CD14-positive monocyte (primary cell): Measurements from ENCODE around the gene CCDC102B. TPM values are rescaled to one million over a fixed set of nuclear protein-coding genes. Genes with fewer than 3 reads are reported as not detected.

ENCODE experiments used
- DNase-seq, 3 donors: peaks; one replicate each; pipeline ENCODE4 v3.0.0-alpha.2; 2011 to 2022
- H2AFZ ChIP-seq: 2 replicates; pipeline ENCODE4 v1.6.0; 2012; ENCODE audit warnings: mild to moderate bottlenecking, low read depth, low read length, inconsistent platforms; ENCODE audit not compliant: insufficient read depth, poor library complexity, severe bottlenecking
- H3K27ac ChIP-seq, 2 donors: 1 replicate in 1 of 2; 2 replicates in 1 of 2; pipeline ENCODE4 v1.5.1; 2012 to 2013; ENCODE audit warnings: low read length in 2 of 2, control low read depth in 1 of 2, inconsistent platforms in 1 of 2, low read depth in 1 of 2, mild to moderate bottlenecking in 1 of 2
- H3K27me3 ChIP-seq, 2 donors: one replicate each; pipeline versions ENCODE4 v1.6.0 to v1.6.1; 2011 to 2013; ENCODE audit warnings: low read length in 2 of 2; ENCODE audit not compliant: control insufficient read depth in 2 of 2, insufficient read depth in 2 of 2
- H3K36me3 ChIP-seq, 2 donors: replicated peaks in 1 of 2; 1 replicate in 1 of 2; 2 replicates in 1 of 2; pipeline versions ENCODE4 v1.5.1 to v1.6.1; 2012 to 2013; ENCODE audit warnings: low read length in 2 of 2, control low read depth in 1 of 2, inconsistent platforms in 1 of 2, mild to moderate bottlenecking in 1 of 2; ENCODE audit not compliant: insufficient read depth in 2 of 2, control insufficient read depth in 1 of 2
- H3K4me1 ChIP-seq, 2 donors: 1 replicate in 1 of 2; 2 replicates in 1 of 2; pipeline versions ENCODE4 v1.5.1 to v1.6.1; 2012 to 2013; ENCODE audit warnings: low read length in 2 of 2, control low read depth in 1 of 2, inconsistent platforms in 1 of 2, mild to moderate bottlenecking in 1 of 2, moderate library complexity in 1 of 2; ENCODE audit not compliant: insufficient read depth in 2 of 2, control insufficient read depth in 1 of 2
- H3K4me2 ChIP-seq: replicated peaks from 2 replicates; pipeline ENCODE3; 2012; ENCODE audit warnings: low read length, moderate library complexity, mild to moderate bottlenecking; ENCODE audit not compliant: poor library complexity, severe bottlenecking; ENCODE audit errors: extremely low read depth
- H3K4me3 ChIP-seq, 3 experiments: fragments of 200-600 bp in 1 of 3; sonication (generic) in 1 of 3; replicated peaks in 1 of 3; 1 replicate in 2 of 3; 2 replicates in 1 of 3; pipeline ENCODE4 v1.5.1; 2011 to 2013; ENCODE audit warnings: low read length in 3 of 3, mild to moderate bottlenecking in 3 of 3, control low read depth in 2 of 3, low read depth in 2 of 3, inconsistent platforms in 1 of 3, moderate library complexity in 1 of 3
- H3K79me2 ChIP-seq: 2 replicates; pipeline ENCODE4 v1.6.0; 2012; ENCODE audit warnings: mild to moderate bottlenecking, control low read depth, inconsistent platforms, low read length, moderate library complexity; ENCODE audit not compliant: insufficient read depth
- H3K9ac ChIP-seq: 2 replicates; pipeline ENCODE4 v1.6.0; 2017; ENCODE audit warnings: low read length, mild to moderate bottlenecking; ENCODE audit not compliant: insufficient read depth, poor library complexity, severe bottlenecking
- H3K9me3 ChIP-seq, 2 donors: replicated peaks in 1 of 2; 1 replicate in 1 of 2; 2 replicates in 1 of 2; pipeline versions ENCODE4 v1.5.1 to v1.6.1; 2012 to 2013; ENCODE audit warnings: low read length in 2 of 2, control low read depth in 1 of 2; ENCODE audit not compliant: control insufficient read depth in 1 of 2, insufficient read depth in 1 of 2
- H4K20me1 ChIP-seq: 2 replicates; pipeline ENCODE4 v1.6.0; 2012; ENCODE audit warnings: mild to moderate bottlenecking, low read length, control low read depth, moderate library complexity; ENCODE audit not compliant: insufficient read depth
- H3K27ac Mint-ChIP-seq, 7 donors: one replicate each; pipeline ENCODE4 v1.8.0; 2020; ENCODE audit warnings: mild to moderate bottlenecking in 7 of 7, mixed read lengths in 7 of 7, moderate library complexity in 6 of 7, inconsistent platforms in 2 of 7
- H3K27me3 Mint-ChIP-seq, 3 donors: one replicate each; pipeline ENCODE4 v1.8.0; 2021 to 2022; ENCODE audit warnings: low read depth in 3 of 3, mild to moderate bottlenecking in 3 of 3, mixed read lengths in 3 of 3, moderate library complexity in 3 of 3, inconsistent platforms in 1 of 3
- H3K36me3 Mint-ChIP-seq, 2 donors: one replicate each; pipeline ENCODE4 v1.8.0; 2020; ENCODE audit warnings: mixed read lengths in 2 of 2, inconsistent platforms in 1 of 2, mild to moderate bottlenecking in 1 of 2
- H3K4me1 Mint-ChIP-seq: one replicate; pipeline ENCODE4 v1.8.0; 2020; ENCODE audit warnings: mild to moderate bottlenecking, mixed read lengths
- H3K4me3 Mint-ChIP-seq, 2 donors: one replicate each; pipeline ENCODE4 v1.8.0; 2020; ENCODE audit warnings: mild to moderate bottlenecking in 2 of 2, mixed read lengths in 2 of 2, moderate library complexity in 1 of 2
- H3K9me3 Mint-ChIP-seq, 7 donors: one replicate each; pipeline ENCODE4 v1.8.0; 2020 to 2022; ENCODE audit warnings: mixed read lengths in 7 of 7, mild to moderate bottlenecking in 6 of 7, moderate library complexity in 6 of 7, inconsistent platforms in 2 of 7
- CTCF ChIP-seq: fragments of 200-600 bp; IDR thresholded peaks from one replicate; pipeline ENCODE4 v1.8.0; 2022; ENCODE audit warnings: antibody characterized with exemption, mild to moderate bottlenecking
- whole genome bisulfite sequencing: methylation state at CpG from one replicate; pipeline ENCODE4 v1.1.5; 2013; ENCODE audit warnings: missing lambda C conversion rate; ENCODE audit not compliant: insufficient coverage; 5-methylcytosine and 5-hydroxymethylcytosine counted together
- intact Hi-C, 2 donors: fragments of 100-400 bp; cut with micrococcal nuclease; formaldehyde crosslinking; loops; one replicate each; pipeline versions ENCODE4 v1.15.0 to v1.15.1; 2023
- polyA plus RNA-seq, 3 donors: library from polyadenylated mRNA; depleted of rRNA in 1 of 3; unstranded in 2 of 3; stranded (reverse) in 1 of 3; fragments of 300-500 nt in 2 of 3; fragments of >200 nt in 1 of 3; fragmentation: Illumina TruSeq in 2 of 3; gene quantifications; 1 replicate in 2 of 3; 2 replicates in 1 of 3; pipeline ENCODE4 v1.2.3, GENCODE V29; 2012 to 2021

CCDC102B gene
- polyA plus RNA-seq, 3 donors = 0.34 to 1.4 TPM; not detected in 1

DNA sequence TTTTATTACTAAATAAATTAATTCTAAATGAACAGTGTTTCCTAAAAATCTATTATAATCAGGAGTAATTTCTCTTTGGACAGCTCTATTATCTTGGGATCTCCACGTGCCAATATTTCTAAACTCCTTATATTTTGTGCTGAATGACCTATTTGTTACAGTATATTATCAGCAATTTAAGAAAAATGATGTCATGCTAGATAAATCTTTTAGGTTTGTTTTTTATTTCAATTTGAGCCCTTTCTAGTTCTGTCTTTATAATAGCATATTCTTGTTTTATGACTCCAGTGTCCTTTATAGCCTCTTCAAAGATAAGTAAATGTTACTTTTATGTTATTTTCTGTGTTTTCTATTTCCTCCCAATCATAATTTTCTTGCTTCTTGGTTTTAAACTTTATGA, 269.2 kb downstream of the CCDC102B start:
- no peaks in the 10 kb centered on the region for H3K27me3 Mint-ChIP-seq
- Histone ChIP-seq H3K27me3 (no peaks in the 10 kb centered on the region), H3K79me2 (no peaks in the 10 kb centered on the region), H2AFZ (no peak overlapping the region), H3K9ac (no peak overlapping the region), H4K20me1 (no peaks in the 10 kb centered on the region), H3K4me3 (no peak overlapping the region), H3K4me2 (no peak overlapping the region), H3K27ac (no peak overlapping the region), H3K4me1 (no peaks in the 10 kb centered on the region), H3K36me3 (no peaks in the 10 kb centered on the region), H3K9me3 (no peaks in the 10 kb centered on the region)
- H3K27ac Mint-ChIP-seq = no peak overlapping the region
- H3K36me3 Mint-ChIP-seq = no peaks in the 10 kb centered on the region
- no peak for TF ChIP-seq CTCF
- intact Hi-C loops = no loop called here
- no peak overlapping the region for H3K4me3 Mint-ChIP-seq
- DNase-seq = no peak
- no CpG with 5 or more reads among the region's 1 CpG for WGBS
- H3K4me1 Mint-ChIP-seq = no peaks in the 10 kb centered on the region
- peaks cover 0 to 5% (median 0%) of the 10 kb centered on the region in 7 donors for H3K9me3 Mint-ChIP-seq

GRCh38 chr18:69071680-69072079, 273.8 kb downstream of the CCDC102B start:
- Histone ChIP-seq H3K9ac (no peak overlapping the region), H3K79me2 (no peaks in the 10 kb centered on the region), H3K4me1 (no peaks in the 10 kb centered on the region), H3K36me3 (no peaks in the 10 kb centered on the region), H3K27ac (no peak overlapping the region), H4K20me1 (no peaks in the 10 kb centered on the region), H3K27me3 (no peaks in the 10 kb centered on the region), H3K4me3 (no peak overlapping the region), H3K4me2 (no peak overlapping the region), H3K9me3 (peaks cover 0 to 6% of the 10 kb centered on the region in 2 donors), H2AFZ (no peak overlapping the region)
- no peak overlapping the region for H3K4me3 Mint-ChIP-seq
- intact Hi-C loops = no loop called here
- no peak overlapping the region for H3K27ac Mint-ChIP-seq
- H3K36me3 Mint-ChIP-seq = no peaks in the 10 kb centered on the region
- H3K4me1 Mint-ChIP-seq = no peaks in the 10 kb centered on the region
- 96% methylated on average over 3 of the region's 3 CpGs for WGBS
- H3K27me3 Mint-ChIP-seq = peaks cover 0 to 3% (median 0%) of the 10 kb centered on the region in 3 donors
- peaks cover 0 to 5% (median 2%) of the 10 kb centered on the region in 7 donors for H3K9me3 Mint-ChIP-seq
- DNase-seq = no peak
- no peak for TF ChIP-seq CTCF
